GM19324 (cell line): ENCODE measurements around the gene PBX3.

ENCODE experiments used
- ATAC-seq: cut with Tn5 transposase; IDR thresholded peaks from one replicate; pipeline ENCODE4 v1.9.1; 2021; ENCODE audit warnings: mild to moderate bottlenecking, moderate library complexity; ENCODE audit not compliant: unreplicated experiment, low FRiP score

Gene PBX3

GRCh38 chr9:125897481-125897880, 150.3 kb downstream of the PBX3 start:
- ATAC-seq: no peak

GRCh38 chr9:125902214-125902613, 155.0 kb downstream of the PBX3 start:
- no peak for ATAC-seq

GRCh38 chr9:125902831-125903512, 155.8 kb downstream of the PBX3 start:
- no peak for ATAC-seq

GRCh38 chr9:125904155-125904851, 157.1 kb downstream of the PBX3 start:
- ATAC-seq: no peak

GRCh38 chr9:125906144-125906543, 159.0 kb downstream of the PBX3 start:
- ATAC-seq: no peak

GRCh38 chr9:125906893-125907292, 159.7 kb downstream of the PBX3 start:
- no peak for ATAC-seq

GRCh38 chr9:125908136-125908535, 161.0 kb downstream of the PBX3 start:
- ATAC-seq: no peak

GRCh38 chr9:125908966-125909365, 161.8 kb downstream of the PBX3 start:
- ATAC-seq: no peak

GRCh38 chr9:125909459-125909858, 162.3 kb downstream of the PBX3 start:
- ATAC-seq: no peak

GRCh38 chr9:125910286-125910685, 163.1 kb downstream of the PBX3 start:
- ATAC-seq: no peak

- ATAC-seq: no peak
Measured at GRCh38 chr9:125911861-125912644, 164.9 kb downstream of the PBX3 start.

GRCh38 chr9:125912667-125913066, 165.5 kb downstream of the PBX3 start:
- ATAC-seq: no peak

- ATAC-seq: no peak
Measured at GRCh38 chr9:125913551-125913950, 166.4 kb downstream of the PBX3 start.

- no peak for ATAC-seq
Measured at GRCh38 chr9:125914411-125914810, 167.2 kb downstream of the PBX3 start.

GRCh38 chr9:125915606-125916005, 168.4 kb downstream of the PBX3 start:
- no peak for ATAC-seq

- no peak for ATAC-seq
Measured at GRCh38 chr9:125919565-125919964, 172.4 kb downstream of the PBX3 start.

- no peak for ATAC-seq
Measured at GRCh38 chr9:125920402-125920801, 173.2 kb downstream of the PBX3 start.

GRCh38 chr9:125922854-125923253, 175.7 kb downstream of the PBX3 start:
- no peak for ATAC-seq

GRCh38 chr9:125924351-125924750, 177.2 kb downstream of the PBX3 start:
- no peak for ATAC-seq

GRCh38 chr9:125926936-125927335, 179.8 kb downstream of the PBX3 start:
- ATAC-seq: no peak

GRCh38 chr9:125929846-125930245, 182.7 kb downstream of the PBX3 start:
- no peak for ATAC-seq
